Measurements from ENCODE around the gene FASTKD1.

- TF ChIP-seq CTCF (IDR thresholded peaks at IDR 0.05 in 2 of 3, conservative IDR thresholded peaks at IDR 0.05 in 1 of 3; ENCODE audit: borderline replicate concordance in 1 of 3, insufficient read depth in 1 of 3, low read depth in 2 of 3, low read length in 2 of 3) = no peak
- no peak for TF ChIP-seq MAX (IDR thresholded peaks at IDR 0.05)
- no peak for TF ChIP-seq SP1 (IDR thresholded peaks at IDR 0.05; ENCODE audit: low read depth)
- TF ChIP-seq POLR2A (IDR thresholded peaks at IDR 0.05; ENCODE audit: borderline replicate concordance, extremely low read depth, insufficient read depth, insufficient read length) = no peak
- TF ChIP-seq EGR1 (IDR thresholded peaks at IDR 0.05; ENCODE audit: low read depth) = no peak
- TF ChIP-seq JUND (IDR thresholded peaks at IDR 0.05) = no peak
- no peak for TF ChIP-seq EZH2 (IDR thresholded peaks at IDR 0.05)
- TF ChIP-seq REST (IDR thresholded peaks at IDR 0.05; ENCODE audit: low read depth) = no peak
Observed at GRCh38 chr2:169579044-169579443, 5.4 kb upstream of the FASTKD1 start.

All from HCT116 (cell line).